Superior temporal gyrus (tissue), 1 donor: ENCODE measurements around the gene PIGZ.

ENCODE experiments used
- DNase-seq: peaks from one replicate; pipeline ENCODE4 v3.0.0-alpha.2; 2016; ENCODE audit errors: extremely low spot score

The PIGZ gene

GRCh38 chr3:196968233-196969133 lies at the start of gene PIGZ:
Gene PIGZ, minus strand, starts transcription at chr3:196968833. Its CDS starts 16,802 bp downstream, at chr3:196952031.
- DNase-seq, result no peak

GRCh38 chr3:197017003-197017402 lies 48.4 kb upstream of the PIGZ start:
- DNase-seq, result no peak

- no peak for DNase-seq
Measured at GRCh38 chr3:197015790-197016736, 47.4 kb upstream of the PIGZ start.

GRCh38 chr3:197014942-197015575 lies 46.4 kb upstream of the PIGZ start:
- no peak for DNase-seq

GRCh38 chr3:197014024-197014423 lies 45.4 kb upstream of the PIGZ start:
- DNase-seq, result no peak

GRCh38 chr3:197012540-197012883 lies 43.9 kb upstream of the PIGZ start:
- DNase-seq, result no peak

- DNase-seq, result no peak
Measured at GRCh38 chr3:197011780-197012539, 43.3 kb upstream of the PIGZ start.

- no peak for DNase-seq
Measured at GRCh38 chr3:197010556-197011351, 42.1 kb upstream of the PIGZ start.

GRCh38 chr3:197009532-197010019 lies 40.9 kb upstream of the PIGZ start:
- DNase-seq, result no peak

- no peak for DNase-seq
Measured at GRCh38 chr3:197008436-197009209, 40.0 kb upstream of the PIGZ start.

- DNase-seq, result no peak
Measured at GRCh38 chr3:197007953-197008352, 39.3 kb upstream of the PIGZ start.

- no peak for DNase-seq
Measured at GRCh38 chr3:197007296-197007940, 38.8 kb upstream of the PIGZ start.

GRCh38 chr3:197006860-197007259 lies 38.2 kb upstream of the PIGZ start:
- no peak for DNase-seq

- DNase-seq, result no peak
Measured at GRCh38 chr3:197006446-197006845, 37.8 kb upstream of the PIGZ start.

- DNase-seq, result no peak
Measured at GRCh38 chr3:197003461-197004385, 35.1 kb upstream of the PIGZ start.

- DNase-seq, result peak; percentile 69
Measured at GRCh38 chr3:197002701-197003454, 34.2 kb upstream of the PIGZ start.
